ENCODE results near the gene LUC7L3. TPM values are rescaled to one million over a fixed set of nuclear protein-coding genes. Genes with fewer than 3 reads are reported as not detected.

Gene LUC7L3
- total RNA-seq, 1 donor from 2014 or later, result 32.4 TPM

DNA sequence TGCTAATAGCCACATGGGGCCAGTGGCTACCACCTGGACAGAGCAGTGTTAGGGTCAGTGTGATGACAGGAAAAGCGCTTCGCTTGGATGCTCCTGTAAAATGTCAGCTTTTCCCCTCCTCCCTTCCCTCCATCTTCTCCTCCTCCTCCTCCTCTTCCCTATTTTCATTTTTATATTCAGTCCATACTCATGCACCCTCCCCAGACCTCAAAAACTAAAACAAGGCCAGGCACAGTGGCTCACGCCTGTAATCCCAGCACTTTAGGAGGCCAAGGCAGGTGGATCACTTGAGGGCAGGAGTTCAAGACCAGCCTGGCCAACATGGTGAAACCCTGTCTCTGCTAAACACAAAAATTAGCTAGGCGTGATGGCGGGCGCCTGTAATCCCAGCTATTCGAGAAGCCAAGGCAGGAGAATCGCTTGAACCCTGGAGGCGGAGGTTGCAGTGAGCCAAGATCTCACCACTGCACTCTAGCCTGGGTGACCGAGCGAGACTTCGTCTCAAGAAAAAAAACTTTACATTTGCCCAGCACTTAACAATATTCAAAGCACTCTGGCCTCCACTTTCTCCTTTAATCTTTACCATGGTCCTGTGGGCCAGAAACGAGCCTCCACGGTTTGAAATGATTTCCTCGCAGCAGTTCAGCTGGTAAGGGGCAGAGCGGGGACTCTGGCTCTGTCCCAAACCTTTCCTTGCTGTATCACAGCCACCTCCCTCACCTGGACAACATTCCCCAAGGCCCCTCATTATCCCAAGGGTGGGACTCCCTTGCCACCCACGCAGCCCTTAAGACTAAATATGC lies 33.5 kb upstream of the LUC7L3 start:
- peak overlapping the region; percentile 57 for H3K27ac ChIP-seq (ENCODE audit: low read depth, low read length)
- H3K36me3 ChIP-seq (ENCODE audit: control insufficient read depth in 3 of 3, insufficient read depth in 3 of 3, low read length in 3 of 3), result no peaks in the 10 kb centered on the region

GRCh38 chr17:50686494-50687199 lies 32.8 kb upstream of the LUC7L3 start:
- Histone ChIP-seq H3K27ac (ENCODE audit: low read depth, low read length) (peak overlapping the region; percentile 57), H3K4me3 (ENCODE audit: low read length in 3 of 3) (peak overlapping the region in 2 of 3 donors; percentile 16 to 29), H3K9me3 (ENCODE audit: control insufficient read depth in 3 of 3, low read length in 3 of 3) (no peaks in the 10 kb centered on the region), H3K36me3 (ENCODE audit: control insufficient read depth in 3 of 3, insufficient read depth in 3 of 3, low read length in 3 of 3) (no peaks in the 10 kb centered on the region), H3K9ac (ENCODE audit: low read depth in 1 of 3, low read length in 3 of 3) (peak overlapping the region in 1 of 3 donors; percentile 40), H3K27me3 (ENCODE audit: control insufficient read depth in 3 of 3, insufficient read depth in 3 of 3, low read length in 3 of 3) (no peaks in the 10 kb centered on the region), H3K4me1 (ENCODE audit: control insufficient read depth in 3 of 3, insufficient read depth in 3 of 3, low read length in 3 of 3) (peaks cover 16 to 38% (median 20%) of the 10 kb centered on the region in 3 donors)

More for the DNA sequence above, 33.5 kb upstream of the LUC7L3 start:
- H3K27me3 ChIP-seq (ENCODE audit: control insufficient read depth in 3 of 3, insufficient read depth in 3 of 3, low read length in 3 of 3), result no peaks in the 10 kb centered on the region
- H3K4me3 ChIP-seq (ENCODE audit: low read length in 3 of 3), result no peak overlapping the region
- peaks cover 16 to 38% (median 21%) of the 10 kb centered on the region in 3 donors for H3K4me1 ChIP-seq (ENCODE audit: control insufficient read depth in 3 of 3, insufficient read depth in 3 of 3, low read length in 3 of 3)
- peak overlapping the region in 1 of 3 donors; percentile 33 for H3K9ac ChIP-seq (ENCODE audit: low read depth in 1 of 3, low read length in 3 of 3)
- no peaks in the 10 kb centered on the region for H3K9me3 ChIP-seq (ENCODE audit: control insufficient read depth in 3 of 3, low read length in 3 of 3)

GRCh38 chr17:50687200-50688066 lies 32.0 kb upstream of the LUC7L3 start:
- Histone ChIP-seq H3K27ac (ENCODE audit: low read depth, low read length) (peak overlapping the region; percentile 57), H3K4me1 (ENCODE audit: control insufficient read depth in 3 of 3, insufficient read depth in 3 of 3, low read length in 3 of 3) (peaks cover 16 to 41% (median 24%) of the 10 kb centered on the region in 3 donors), H3K36me3 (ENCODE audit: control insufficient read depth in 3 of 3, insufficient read depth in 3 of 3, low read length in 3 of 3) (peaks cover 3 to 7% (median 4%) of the 10 kb centered on the region in 3 donors), H3K27me3 (ENCODE audit: control insufficient read depth in 3 of 3, insufficient read depth in 3 of 3, low read length in 3 of 3) (no peaks in the 10 kb centered on the region), H3K9ac (ENCODE audit: low read depth in 1 of 3, low read length in 3 of 3) (peak overlapping the region in 2 of 3 donors; percentile 12 to 40), H3K4me3 (ENCODE audit: low read length in 3 of 3) (peak overlapping the region in 1 of 3 donors; percentile 22), H3K9me3 (ENCODE audit: control insufficient read depth in 3 of 3, low read length in 3 of 3) (no peaks in the 10 kb centered on the region)

- Histone ChIP-seq H3K9ac (ENCODE audit: low read depth in 1 of 3, low read length in 3 of 3) (no peak overlapping the region), H3K36me3 (ENCODE audit: control insufficient read depth in 3 of 3, insufficient read depth in 3 of 3, low read length in 3 of 3) (peaks cover 10 to 15% (median 11%) of the 10 kb centered on the region in 3 donors), H3K4me3 (ENCODE audit: low read length in 3 of 3) (no peak overlapping the region), H3K27me3 (ENCODE audit: control insufficient read depth in 3 of 3, insufficient read depth in 3 of 3, low read length in 3 of 3) (no peaks in the 10 kb centered on the region), H3K4me1 (ENCODE audit: control insufficient read depth in 3 of 3, insufficient read depth in 3 of 3, low read length in 3 of 3) (peaks cover 16 to 41% (median 24%) of the 10 kb centered on the region in 3 donors), H3K9me3 (ENCODE audit: control insufficient read depth in 3 of 3, low read length in 3 of 3) (no peaks in the 10 kb centered on the region), H3K27ac (ENCODE audit: low read depth, low read length) (no peak overlapping the region)
These were observed 31.2 kb upstream of the LUC7L3 start for GRCh38 chr17:50688245-50688644.

- Histone ChIP-seq H3K27me3 (ENCODE audit: control insufficient read depth in 3 of 3, insufficient read depth in 3 of 3, low read length in 3 of 3) (no peaks in the 10 kb centered on the region), H3K9ac (ENCODE audit: low read depth in 1 of 3, low read length in 3 of 3) (peak overlapping the region in 1 of 3 donors; percentile 3), H3K9me3 (ENCODE audit: control insufficient read depth in 3 of 3, low read length in 3 of 3) (no peaks in the 10 kb centered on the region), H3K4me1 (ENCODE audit: control insufficient read depth in 3 of 3, insufficient read depth in 3 of 3, low read length in 3 of 3) (peaks cover 16 to 41% (median 24%) of the 10 kb centered on the region in 3 donors), H3K27ac (ENCODE audit: low read depth, low read length) (no peak overlapping the region), H3K36me3 (ENCODE audit: control insufficient read depth in 3 of 3, insufficient read depth in 3 of 3, low read length in 3 of 3) (peaks cover 16 to 22% (median 19%) of the 10 kb centered on the region in 3 donors), H3K4me3 (ENCODE audit: low read length in 3 of 3) (no peak overlapping the region)
These were observed 30.2 kb upstream of the LUC7L3 start for GRCh38 chr17:50689251-50689650.

- Histone ChIP-seq H3K9ac (ENCODE audit: low read depth in 1 of 3, low read length in 3 of 3) (no peak overlapping the region), H3K36me3 (ENCODE audit: control insufficient read depth in 3 of 3, insufficient read depth in 3 of 3, low read length in 3 of 3) (peaks cover 19 to 26% (median 20%) of the 10 kb centered on the region in 3 donors), H3K27ac (ENCODE audit: low read depth, low read length) (no peak overlapping the region)
These were observed 29.2 kb upstream of the LUC7L3 start for GRCh38 chr17:50689956-50690886.

GRCh38 chr17:50690887-50691549 lies 28.4 kb upstream of the LUC7L3 start:
- no peaks in the 10 kb centered on the region for H3K9me3 ChIP-seq (ENCODE audit: control insufficient read depth in 3 of 3, low read length in 3 of 3)
- H3K27me3 ChIP-seq (ENCODE audit: control insufficient read depth in 3 of 3, insufficient read depth in 3 of 3, low read length in 3 of 3), result no peaks in the 10 kb centered on the region
- H3K4me3 ChIP-seq (ENCODE audit: low read length in 3 of 3), result no peak overlapping the region
- no peak overlapping the region for H3K27ac ChIP-seq (ENCODE audit: low read depth, low read length)
- no peak overlapping the region for H3K9ac ChIP-seq (ENCODE audit: low read depth in 1 of 3, low read length in 3 of 3)
- peaks cover 16 to 33% (median 24%) of the 10 kb centered on the region in 3 donors for H3K4me1 ChIP-seq (ENCODE audit: control insufficient read depth in 3 of 3, insufficient read depth in 3 of 3, low read length in 3 of 3)
- peaks cover 27 to 34% (median 28%) of the 10 kb centered on the region in 3 donors for H3K36me3 ChIP-seq (ENCODE audit: control insufficient read depth in 3 of 3, insufficient read depth in 3 of 3, low read length in 3 of 3)

More at GRCh38 chr17:50689956-50690886, 29.2 kb upstream of the LUC7L3 start:
- H3K27me3 ChIP-seq (ENCODE audit: control insufficient read depth in 3 of 3, insufficient read depth in 3 of 3, low read length in 3 of 3), result no peaks in the 10 kb centered on the region
- H3K4me1 ChIP-seq (ENCODE audit: control insufficient read depth in 3 of 3, insufficient read depth in 3 of 3, low read length in 3 of 3), result peaks cover 16 to 33% (median 24%) of the 10 kb centered on the region in 3 donors
- no peaks in the 10 kb centered on the region for H3K9me3 ChIP-seq (ENCODE audit: control insufficient read depth in 3 of 3, low read length in 3 of 3)
- no peak overlapping the region for H3K4me3 ChIP-seq (ENCODE audit: low read length in 3 of 3)

DNA sequence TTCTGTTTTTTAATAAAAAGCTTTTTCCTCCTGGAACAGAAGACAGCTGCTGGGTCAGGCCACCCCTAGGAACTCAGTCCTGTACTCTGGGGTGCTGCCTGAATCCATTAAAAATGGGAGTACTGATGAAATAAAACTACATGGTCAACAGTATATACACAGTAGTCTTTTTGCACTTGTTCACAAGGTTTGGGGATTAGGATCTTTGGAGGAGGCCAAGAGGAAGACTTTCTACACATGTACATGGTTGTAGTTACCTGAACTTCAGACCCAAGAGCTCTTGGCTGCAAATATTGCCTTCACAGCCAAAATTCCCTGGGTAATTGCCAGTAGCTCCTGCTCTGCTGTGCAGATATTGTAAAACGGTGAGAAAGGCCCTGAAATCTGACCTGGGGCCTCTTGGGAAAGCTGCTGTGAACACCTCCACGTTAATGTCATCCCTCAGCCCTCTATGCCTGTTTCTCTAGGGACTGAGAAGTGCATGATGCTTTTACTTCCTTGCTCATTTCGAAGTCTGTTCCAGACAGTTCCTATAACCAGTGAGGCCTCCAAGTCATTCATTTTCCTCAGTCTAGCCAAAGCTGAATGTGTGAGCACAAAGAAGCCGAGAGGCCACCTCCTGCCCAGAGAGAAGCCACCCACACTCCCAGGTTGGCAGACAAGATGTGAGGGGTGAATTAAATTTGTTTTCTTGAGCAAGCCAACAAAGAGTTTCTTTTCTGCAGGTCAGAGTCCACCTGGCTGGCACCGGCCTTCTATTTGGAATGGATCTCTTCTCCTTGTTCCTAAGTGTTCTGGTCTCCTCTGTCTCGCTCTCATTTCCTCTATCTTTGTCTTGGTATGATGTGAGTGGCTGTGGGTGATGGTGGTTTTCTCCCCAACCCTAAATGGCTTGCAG lies 27.6 kb upstream of the LUC7L3 start:
- Histone ChIP-seq H3K4me3 (ENCODE audit: low read length in 3 of 3) (no peak overlapping the region), H3K36me3 (ENCODE audit: control insufficient read depth in 3 of 3, insufficient read depth in 3 of 3, low read length in 3 of 3) (peaks cover 34 to 42% (median 36%) of the 10 kb centered on the region in 3 donors), H3K9ac (ENCODE audit: low read depth in 1 of 3, low read length in 3 of 3) (no peak overlapping the region), H3K9me3 (ENCODE audit: control insufficient read depth in 3 of 3, low read length in 3 of 3) (no peaks in the 10 kb centered on the region), H3K4me1 (ENCODE audit: control insufficient read depth in 3 of 3, insufficient read depth in 3 of 3, low read length in 3 of 3) (peaks cover 8 to 25% (median 17%) of the 10 kb centered on the region in 3 donors), H3K27me3 (ENCODE audit: control insufficient read depth in 3 of 3, insufficient read depth in 3 of 3, low read length in 3 of 3) (no peaks in the 10 kb centered on the region), H3K27ac (ENCODE audit: low read depth, low read length) (no peak overlapping the region)

Measured in skeletal muscle tissue (tissue), 4 donors.